ENCODE data around the gene SEC23B.
"Not testable (repeated sequence)": the region's sequence is repeated elsewhere in the genome, so short reads cannot be mapped to it uniquely, and the experiment has no call there.

The SEC23B gene

GRCh38 chr20:18507218-18508191 lies at the start of gene SEC23B:
Gene SEC23B, plus strand, starts transcription at chr20:18507940. Its CDS starts 2,896 bp downstream, at chr20:18510836.
- DNase-seq, result peak; percentile 97

- no peak for DNase-seq
These were observed 42.1 kb upstream of the SEC23B start for GRCh38 chr20:18465536-18466200.

- DNase-seq, result no peak
These were observed 41.2 kb upstream of the SEC23B start for GRCh38 chr20:18466574-18466893.

- DNase-seq, result peak; percentile 89
These were observed 40.6 kb upstream of the SEC23B start, which contains the start of the genes DZANK1 and POLR3F for GRCh38 chr20:18466894-18467730. Gene DZANK1, minus strand, starts transcription at chr20:18467030. Its CDS starts 1,672 bp downstream, at chr20:18465358. Gene POLR3F, plus strand, starts transcription at chr20:18467390. Its CDS starts 117 bp downstream, at chr20:18467507.

- DNase-seq, result no peak
These were observed 30.5 kb upstream of the SEC23B start for GRCh38 chr20:18477218-18477617.

GRCh38 chr20:18477821-18478220 lies 29.9 kb upstream of the SEC23B start:
- DNase-seq, result no peak

GRCh38 chr20:18481596-18481995 lies 26.1 kb upstream of the SEC23B start:
- DNase-seq, result no peak

GRCh38 chr20:18488301-18488700 lies 19.4 kb upstream of the SEC23B start:
- no peak for DNase-seq

GRCh38 chr20:18496042-18496441 lies 11.7 kb upstream of the SEC23B start:
- no peak for DNase-seq

GRCh38 chr20:18496740-18497592 lies 10.8 kb upstream of the SEC23B start, which contains the start of gene RBBP9:
Gene RBBP9, minus strand, starts transcription at chr20:18497225. Its CDS starts 58 bp downstream, at chr20:18497167.
- DNase-seq, result peak; percentile 54

- DNase-seq, result no peak
These were observed 10.1 kb upstream of the SEC23B start for GRCh38 chr20:18497603-18498002.

GRCh38 chr20:18501672-18502071 lies 6.1 kb upstream of the SEC23B start:
- not testable (repeated sequence) for DNase-seq

GRCh38 chr20:18504479-18505060 lies 3.2 kb upstream of the SEC23B start:
- DNase-seq, result no peak

- no peak for DNase-seq
These were observed 996 bp upstream of the SEC23B start for GRCh38 chr20:18506744-18507143.

- DNase-seq, result no peak
These were observed 3.8 kb downstream of the SEC23B start for GRCh38 chr20:18511571-18511970.

GRCh38 chr20:18513208-18513607 lies 5.5 kb downstream of the SEC23B start:
- no peak for DNase-seq

GRCh38 chr20:18514127-18514526 lies 6.4 kb downstream of the SEC23B start:
- DNase-seq, result no peak

GRCh38 chr20:18515973-18516372 lies 8.2 kb downstream of the SEC23B start:
- no peak for DNase-seq

GRCh38 chr20:18522066-18522465 lies 14.3 kb downstream of the SEC23B start:
- not testable (repeated sequence) for DNase-seq

- no peak for DNase-seq
These were observed 15.3 kb downstream of the SEC23B start for GRCh38 chr20:18523066-18523465.

GRCh38 chr20:18524646-18525045 lies 16.9 kb downstream of the SEC23B start:
- no peak for DNase-seq

All from activated effector memory CD4-positive, alpha-beta T cell treated with Interleukin-2 at 50 U/mL for 16 hours (primary cell).